ENCODE results near the gene CRYAA.
"Not testable (repeated sequence)": the region's sequence is repeated elsewhere in the genome, so short reads cannot be mapped to it uniquely, and the experiment has no call there.

The CRYAA gene

GRCh38 chr21:43177043-43177906 lies 8.5 kb downstream of the CRYAA start:
- not testable (repeated sequence) for DNase-seq (ENCODE audit: low spot score)

GRCh38 chr21:43178175-43178826 lies 9.5 kb downstream of the CRYAA start:
- DNase-seq (ENCODE audit: low spot score), result not testable (repeated sequence)

- DNase-seq (ENCODE audit: low spot score), result not testable (repeated sequence)
These were observed 12.2 kb downstream of the CRYAA start for GRCh38 chr21:43181033-43181432.

DNA sequence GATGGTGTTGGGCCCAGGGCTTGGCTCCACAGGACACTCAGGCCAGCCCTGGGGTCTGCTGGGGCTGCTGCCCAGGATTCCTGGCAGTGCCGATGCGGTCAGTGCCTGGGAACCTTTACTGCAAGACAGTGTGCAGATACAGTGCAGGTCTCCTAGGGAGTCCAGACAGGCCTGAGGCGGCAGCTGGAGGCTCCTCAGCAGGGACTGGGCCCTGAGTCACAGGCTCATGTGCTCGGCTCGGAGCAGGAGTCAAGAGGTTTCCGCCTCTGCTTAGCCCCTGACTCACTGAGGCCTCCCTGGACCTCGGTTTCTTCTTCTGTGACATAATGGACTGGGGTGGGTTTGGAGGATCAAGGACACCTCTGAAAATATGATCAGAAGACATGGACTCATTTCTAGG lies 18.5 kb downstream of the CRYAA start:
- DNase-seq (ENCODE audit: low spot score), result not testable (repeated sequence)

DNA sequence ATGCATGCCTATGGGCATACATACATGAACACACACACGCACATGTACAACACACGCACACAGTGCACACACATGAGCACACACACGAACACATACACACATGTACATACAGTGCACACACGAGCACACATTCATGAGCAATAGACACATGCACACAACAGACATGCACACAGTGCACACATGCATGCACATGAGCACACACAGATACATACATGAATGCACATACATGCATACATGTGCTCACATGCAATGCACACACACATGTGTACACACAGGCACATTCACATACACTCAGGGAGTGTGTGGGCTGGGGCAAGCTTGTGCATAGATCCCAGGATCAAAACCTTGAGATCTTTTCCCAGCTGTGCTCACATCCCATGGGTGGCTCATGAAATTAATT lies 18.9 kb downstream of the CRYAA start:
- DNase-seq (ENCODE audit: low spot score), result no peak

- no peak for DNase-seq (ENCODE audit: low spot score)
These were observed 19.4 kb downstream of the CRYAA start for GRCh38 chr21:43188181-43188580.

DNA sequence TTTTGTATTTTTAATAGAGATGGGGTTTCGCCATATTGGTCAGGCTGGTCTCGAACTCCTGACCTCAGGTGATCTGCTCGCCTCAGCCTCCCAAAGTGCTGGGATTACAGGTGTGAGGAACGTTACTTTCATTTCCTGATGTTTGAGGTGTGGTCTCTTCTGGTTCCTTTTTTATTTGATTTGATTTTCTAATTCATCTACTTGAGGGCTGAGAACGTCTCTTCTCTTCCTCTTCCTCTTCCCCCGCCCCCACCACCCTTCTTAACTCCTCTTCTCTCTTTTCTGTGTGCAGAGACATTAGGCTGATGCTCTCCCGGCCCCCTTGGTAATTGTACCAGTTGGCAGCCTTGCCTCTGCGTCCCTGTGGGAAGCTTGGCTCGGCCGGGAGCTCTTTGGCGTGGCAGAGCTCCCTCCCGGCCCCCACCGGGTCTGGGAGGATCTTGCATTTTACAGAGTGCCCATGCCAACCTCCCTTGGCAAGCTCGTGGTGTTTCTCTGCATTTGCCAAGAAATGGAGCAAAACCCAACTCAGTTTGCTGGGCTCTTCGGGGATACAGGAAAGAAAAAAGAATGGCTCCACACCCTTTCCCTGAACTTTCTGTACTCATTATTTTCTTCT lies 19.9 kb downstream of the CRYAA start:
- no peak for DNase-seq (ENCODE audit: low spot score)

DNA sequence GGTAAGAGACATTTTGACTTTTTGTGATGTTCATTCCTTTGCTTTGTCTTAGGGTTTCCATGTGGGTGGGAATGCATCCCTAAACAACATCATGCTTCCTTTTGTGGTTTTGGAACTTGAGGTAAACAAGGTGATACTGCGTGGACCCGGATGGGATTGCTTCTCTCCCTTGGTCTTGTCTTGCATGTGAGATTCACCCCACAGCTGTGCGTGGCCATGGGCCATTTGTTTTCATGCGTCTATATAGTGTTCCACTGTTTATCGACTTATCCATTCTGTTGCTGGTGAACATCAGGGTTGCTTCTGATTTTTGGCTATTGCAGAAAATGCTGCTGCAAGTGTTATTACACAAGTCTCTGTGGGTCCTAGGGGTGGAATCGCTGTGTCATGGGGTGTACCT lies 21.1 kb downstream of the CRYAA start:
- no peak for DNase-seq (ENCODE audit: low spot score)

GRCh38 chr21:43190544-43190943 lies 21.7 kb downstream of the CRYAA start:
- DNase-seq (ENCODE audit: low spot score), result no peak

DNA sequence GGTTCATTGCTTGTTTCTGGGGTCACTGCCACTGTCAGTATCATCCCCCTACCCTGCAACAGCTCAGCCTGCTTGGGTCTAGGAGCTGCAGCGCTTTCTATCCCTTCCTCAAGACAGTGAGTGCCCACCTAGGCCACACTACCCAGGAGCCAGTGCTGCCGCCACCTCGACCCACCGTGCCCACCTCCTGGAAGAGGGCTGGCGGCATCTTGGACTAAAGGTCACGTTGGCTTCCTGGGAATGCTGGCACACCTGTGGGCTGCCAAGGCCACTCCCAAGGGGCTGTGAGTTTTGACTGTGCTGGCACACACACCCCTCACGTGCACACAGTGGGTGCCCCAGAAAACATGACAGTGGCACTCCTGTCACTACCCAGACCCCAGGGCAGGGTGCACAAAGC lies 22.1 kb downstream of the CRYAA start:
- DNase-seq (ENCODE audit: low spot score), result no peak

- no peak for DNase-seq (ENCODE audit: low spot score)
These were observed 22.7 kb downstream of the CRYAA start for GRCh38 chr21:43191521-43191920.

GRCh38 chr21:43191971-43192370 lies 23.2 kb downstream of the CRYAA start:
- no peak for DNase-seq (ENCODE audit: low spot score)

DNA sequence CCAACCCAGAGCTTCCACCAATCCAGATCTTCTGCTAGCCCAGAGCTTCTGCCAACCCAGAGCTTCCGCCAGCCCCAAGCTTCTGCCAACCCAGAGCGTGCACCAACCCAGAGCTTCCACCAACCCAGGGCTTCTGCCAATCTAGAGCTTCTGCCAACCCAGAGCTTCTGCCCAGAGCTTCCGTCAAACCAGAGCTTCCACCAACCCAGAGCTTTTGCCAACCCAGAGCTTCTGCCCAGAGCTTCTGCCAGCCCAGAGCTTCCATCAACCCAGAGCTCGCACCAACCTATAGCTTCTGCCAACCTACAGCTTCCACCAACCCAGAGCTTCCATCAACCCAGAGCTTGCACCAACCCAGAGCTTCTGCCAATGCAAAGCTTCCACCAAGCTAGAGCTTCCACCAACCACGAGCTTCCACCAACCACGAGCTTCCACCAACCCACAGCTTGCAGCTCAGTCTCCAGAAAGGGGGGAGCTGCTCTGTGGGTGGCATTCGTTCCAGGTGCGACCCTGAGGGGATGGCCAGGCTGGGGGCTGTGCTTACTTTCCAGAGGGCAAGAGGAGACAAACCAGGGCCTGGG lies 23.8 kb downstream of the CRYAA start:
- DNase-seq (ENCODE audit: low spot score), result no peak

DNA sequence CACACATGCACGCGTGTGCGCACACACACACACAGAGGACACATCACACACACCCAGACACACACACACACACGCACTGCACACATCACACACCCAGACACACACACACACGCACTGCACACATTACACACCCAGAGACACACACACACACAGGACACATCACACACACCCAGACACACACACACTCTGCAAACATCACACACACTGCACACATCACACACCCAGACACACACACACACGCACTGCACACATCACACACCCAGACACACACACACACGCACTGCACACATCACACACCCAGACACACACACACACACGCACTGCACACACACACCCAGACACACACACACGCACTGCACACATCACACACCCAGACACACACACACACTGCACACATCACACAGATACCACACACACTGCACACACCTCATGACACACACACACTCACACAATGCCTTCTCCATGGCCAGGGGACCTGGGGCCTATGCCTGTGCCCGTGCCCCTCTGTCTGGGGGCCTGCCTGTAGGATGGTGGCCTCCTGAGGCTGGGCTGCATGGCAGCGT lies 24.4 kb downstream of the CRYAA start:
- DNase-seq (ENCODE audit: low spot score), result no peak

GRCh38 chr21:43193651-43194302 lies 25.0 kb downstream of the CRYAA start:
- peak; percentile 21 for DNase-seq (ENCODE audit: low spot score)

- no peak for DNase-seq (ENCODE audit: low spot score)
These were observed 25.7 kb downstream of the CRYAA start for GRCh38 chr21:43194303-43195120.

DNA sequence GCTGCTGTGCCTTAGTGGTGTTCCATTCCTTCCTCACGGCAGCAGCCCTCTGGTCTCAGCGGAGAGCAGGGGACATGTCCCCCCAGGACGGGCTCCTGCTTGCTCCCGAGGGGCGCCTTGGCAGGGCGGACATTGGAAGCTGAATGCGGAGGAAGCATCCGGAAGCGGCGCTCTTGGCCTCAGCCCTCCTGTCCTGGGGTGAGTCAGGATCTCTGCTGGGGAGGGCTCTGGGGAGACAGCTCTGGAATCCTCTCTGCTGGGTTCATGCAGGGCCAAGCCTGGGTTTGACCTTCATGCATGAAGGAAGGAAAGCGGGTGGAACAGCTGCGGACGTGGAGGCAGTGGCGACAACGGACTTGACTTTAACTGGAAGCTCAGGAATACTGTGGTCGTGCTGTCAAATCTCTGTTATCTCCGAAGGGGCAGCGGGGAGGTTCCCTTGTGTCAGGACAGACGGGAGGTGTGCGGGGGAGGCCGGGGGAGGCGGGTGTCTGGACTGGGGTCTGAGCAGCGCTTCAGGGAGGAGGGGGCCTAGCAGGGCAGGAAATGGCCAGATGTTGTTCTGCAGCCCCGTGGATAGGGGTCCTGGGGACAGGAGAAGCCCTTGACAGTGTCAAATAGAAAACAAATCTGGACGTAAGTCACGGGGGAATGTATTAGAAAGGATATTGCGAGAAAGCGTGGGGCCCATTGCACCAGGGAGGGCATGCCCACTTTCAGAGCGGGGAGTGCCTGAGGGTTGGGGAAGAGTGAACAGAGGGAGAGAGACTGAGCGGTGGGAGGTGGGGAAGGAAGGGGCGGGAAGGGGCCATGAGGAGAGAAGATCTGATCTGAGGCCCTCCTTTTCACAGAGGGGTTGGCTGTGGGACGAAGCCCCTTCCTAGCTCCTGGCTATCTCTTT lies 26.6 kb downstream of the CRYAA start:
- DNase-seq (ENCODE audit: low spot score), result no peak

DNA sequence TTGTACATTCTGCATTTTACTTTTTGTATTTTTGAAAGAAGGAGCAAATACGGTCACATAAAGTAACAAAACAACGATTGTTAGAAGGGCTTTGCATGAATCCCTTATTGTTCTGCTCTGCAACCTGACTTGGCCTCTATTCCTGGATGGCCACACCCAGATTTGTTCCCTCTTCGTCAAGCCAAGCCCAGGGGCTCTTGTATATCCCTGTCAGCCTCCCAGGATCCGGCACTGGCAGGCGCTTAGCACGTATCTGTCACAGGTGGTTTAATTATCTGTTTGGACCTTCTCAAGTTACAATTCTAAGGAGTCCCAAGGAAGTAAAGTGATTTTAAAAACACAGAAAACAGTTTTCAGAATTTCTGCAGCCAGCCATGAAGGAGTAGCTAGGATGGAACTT lies 28.0 kb downstream of the CRYAA start:
- DNase-seq (ENCODE audit: low spot score), result peak; percentile 64

- DNase-seq (ENCODE audit: low spot score), result no peak
These were observed 29.6 kb downstream of the CRYAA start for GRCh38 chr21:43198376-43198775.

DNA sequence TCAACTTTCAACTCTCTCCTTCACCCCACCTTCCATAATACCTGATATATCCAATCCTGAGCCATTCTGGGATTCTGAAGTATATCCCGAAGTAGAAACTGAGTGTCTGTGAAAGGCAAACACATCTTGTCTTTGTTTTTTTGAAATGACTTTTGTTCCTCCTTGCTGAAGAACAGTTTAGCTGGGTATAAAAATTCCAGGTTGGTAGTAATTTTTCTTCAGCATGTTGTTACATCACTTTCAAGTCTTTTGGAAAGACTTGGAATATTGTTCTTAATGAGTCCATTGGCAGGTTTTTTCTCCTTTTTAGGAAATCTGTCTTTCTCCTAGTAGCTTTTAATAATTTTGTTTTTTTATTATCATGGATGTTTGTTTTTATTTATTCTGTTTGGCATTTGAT lies 32.7 kb downstream of the CRYAA start:
- no peak for DNase-seq (ENCODE audit: low spot score)

Data from SW480 (cell line).